PC-9 (cell line): ENCODE data around the gene SALL4.

Source experiments
- CTCF ChIP-seq: fragments of 200-600 bp; sonication (generic); conservative IDR thresholded peaks from 2 replicates; pipeline ENCODE4 v1.6.1; 2017; ENCODE audit warnings: mixed run types, antibody characterized with exemption, mild to moderate bottlenecking, moderate library complexity
- EZH2 ChIP-seq: fragments of 200-600 bp; sonication (generic); IDR thresholded peaks from 2 replicates; pipeline ENCODE4 v1.8.0; 2017; ENCODE audit warnings: antibody characterized with exemption, low read depth

DNA sequence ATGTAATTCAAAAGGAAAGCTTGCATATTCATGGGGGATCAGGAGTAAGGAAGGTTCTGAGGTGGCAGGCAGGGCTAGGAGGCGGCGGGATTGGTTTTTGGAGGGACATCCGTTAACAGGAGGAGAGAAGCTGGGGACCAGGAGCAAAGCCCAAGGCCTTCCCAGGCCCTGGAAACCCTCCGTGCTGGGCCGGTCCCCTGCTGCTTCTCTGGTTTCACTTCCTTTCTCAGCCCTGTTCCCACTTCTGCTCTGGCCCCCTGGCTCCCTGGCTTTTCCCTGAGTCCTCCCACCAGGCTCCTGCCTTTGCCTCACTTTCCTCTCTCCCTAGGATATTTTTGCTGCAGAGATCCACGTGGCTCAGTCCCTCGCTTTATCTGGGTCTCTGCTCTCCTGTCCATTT is 26.4 kb upstream of the SALL4 start:
- TF ChIP-seq CTCF (no peak), EZH2 (no peak)
